NCI-H1048 (cell line): ENCODE results near the gene SYT15.
"Not testable (repeated sequence)": the region's sequence is repeated elsewhere in the genome, so short reads cannot be mapped to it uniquely, and the experiment has no call there.

Experiments
- DNase-seq: peaks from one replicate; lab custom pipeline; 2025; lab: John Stamatoyannopoulos, UW

SYT15 gene

GRCh38 chr10:46578474-46579178 lies at the start of gene SYT15:
Gene SYT15, plus strand, starts transcription at chr10:46579128. Its CDS starts 41 bp downstream, at chr10:46579169.
- not testable (repeated sequence) for DNase-seq

- DNase-seq = not testable (repeated sequence)
Measured at GRCh38 chr10:46529742-46530141, 49.2 kb upstream of the SYT15 start.

- no peak for DNase-seq
Measured at GRCh38 chr10:46530249-46531186, 48.4 kb upstream of the SYT15 start.

- DNase-seq = not testable (repeated sequence)
Measured at GRCh38 chr10:46532256-46532655, 46.7 kb upstream of the SYT15 start.

GRCh38 chr10:46534828-46535524 lies 44.0 kb upstream of the SYT15 start:
- DNase-seq = no peak

GRCh38 chr10:46536171-46536570 lies 42.8 kb upstream of the SYT15 start:
- no peak for DNase-seq

- no peak for DNase-seq
Measured at GRCh38 chr10:46536781-46537180, 42.1 kb upstream of the SYT15 start.

- DNase-seq = no peak
Measured at GRCh38 chr10:46537309-46537708, 41.6 kb upstream of the SYT15 start.

- no peak for DNase-seq
Measured at GRCh38 chr10:46538155-46538554, 40.8 kb upstream of the SYT15 start.

- DNase-seq = no peak
Measured at GRCh38 chr10:46538717-46539426, 40.1 kb upstream of the SYT15 start.

- DNase-seq = no peak
Measured at GRCh38 chr10:46539596-46540411, 39.1 kb upstream of the SYT15 start.

- DNase-seq = no peak
Measured at GRCh38 chr10:46540412-46541016, 38.4 kb upstream of the SYT15 start.

GRCh38 chr10:46541017-46541661 lies 37.8 kb upstream of the SYT15 start:
- no peak for DNase-seq

GRCh38 chr10:46541735-46542566 lies 37.0 kb upstream of the SYT15 start:
- DNase-seq = no peak

GRCh38 chr10:46542567-46543465 lies 36.1 kb upstream of the SYT15 start:
- no peak for DNase-seq

- no peak for DNase-seq
Measured at GRCh38 chr10:46543466-46544377, 35.2 kb upstream of the SYT15 start.
